HepG2 (cell line): ENCODE data around the gene ST6GALNAC4. TPM values are rescaled to one million over a fixed set of nuclear protein-coding genes. Genes with fewer than 3 reads are reported as not detected.
A peak's percentile ranks its signal among the peaks of the same experiment; 100 is the strongest.

Experiments used
- CHD4 ChIP-seq: fragments of 200-600 bp; sonication (generic); IDR thresholded peaks from 2 replicates; pipeline ENCODE4 v1.7.0; 2017; ENCODE audit warnings: mild to moderate bottlenecking, low read length, borderline replicate concordance
- FIP1L1 ChIP-seq: fragments of 200-400 bp; formaldehyde crosslinking; IDR thresholded peaks from 2 replicates; pipeline ENCODE4 v1.6.1; 2018; ENCODE audit warnings: low read depth, mild to moderate bottlenecking, low read length, moderate library complexity, borderline replicate concordance; ENCODE audit not compliant: insufficient read depth
- GLMP ChIP-seq: sonication (generic); formaldehyde crosslinking; IDR thresholded peaks from 2 replicates; pipeline ENCODE4 v1.9.0; 2021; ENCODE audit warnings: missing genetic modification reagents, mild to moderate bottlenecking, borderline replicate concordance
- GZF1 ChIP-seq: sonication (generic); formaldehyde crosslinking; IDR thresholded peaks from 2 replicates; pipeline ENCODE4 v1.5.1; 2020; ENCODE audit warnings: mild to moderate bottlenecking, missing genetic modification reagents
- IRF9 ChIP-seq: sonication (generic); formaldehyde crosslinking; IDR thresholded peaks from 2 replicates; pipeline ENCODE4 v1.8.0; 2022; ENCODE audit warnings: missing genetic modification reagents, mild to moderate bottlenecking, borderline replicate concordance
- JUND ChIP-seq: sonication (generic); formaldehyde crosslinking; IDR thresholded peaks from 2 replicates; pipeline ENCODE4 v1.8.0; 2022; ENCODE audit warnings: mild to moderate bottlenecking, missing genetic modification reagents
- KAT7 ChIP-seq: IDR thresholded peaks from 2 replicates; pipeline ENCODE4 v1.6.1; 2018; ENCODE audit warnings: borderline replicate concordance, missing compliant biosample characterization
- NR2F1 ChIP-seq, 2 experiments: fragments of 450-650 bp in 1 of 2; formaldehyde crosslinking in 1 of 2; IDR thresholded peaks; 2 replicates each; pipeline versions ENCODE4 v1.5.0 to v1.6.1; 2016 to 2020; ENCODE audit warnings: mild to moderate bottlenecking in 1 of 2, missing compliant biosample characterization in 1 of 2, missing genetic modification reagents in 1 of 2, moderate library complexity in 1 of 2
- PHF20 ChIP-seq: sonication (generic); formaldehyde crosslinking; IDR thresholded peaks from 2 replicates; pipeline ENCODE4 v1.5.0; 2020; ENCODE audit warnings: mild to moderate bottlenecking, missing genetic modification reagents
- RXRA ChIP-seq: sonication (generic); formaldehyde crosslinking; IDR thresholded peaks from 2 replicates; pipeline ENCODE4 v1.5.1; 2020; ENCODE audit warnings: missing genetic modification reagents
- SRSF1 ChIP-seq: fragments of 200-400 bp; formaldehyde crosslinking; optimal IDR thresholded peaks from 2 replicates; pipeline ENCODE3; 2017; ENCODE audit warnings: mild to moderate bottlenecking, low read depth, low read length, moderate library complexity
- XRCC5 ChIP-seq: fragments of 200-400 bp; formaldehyde crosslinking; optimal IDR thresholded peaks from 2 replicates; pipeline ENCODE3; 2017; ENCODE audit warnings: mild to moderate bottlenecking, low read length
- ZBTB21 ChIP-seq: sonication (generic); formaldehyde crosslinking; IDR thresholded peaks from 2 replicates; pipeline ENCODE4 v1.4.0; 2020; ENCODE audit warnings: missing genetic modification reagents
- ZEB1 ChIP-seq: IDR thresholded peaks from 2 replicates; pipeline ENCODE4 v1.6.1; 2012; ENCODE audit warnings: mild to moderate bottlenecking, low read depth, inconsistent platforms; ENCODE audit not compliant: insufficient replicate concordance
- ZFAT ChIP-seq: sonication (generic); formaldehyde crosslinking; conservative IDR thresholded peaks from 2 replicates; pipeline ENCODE4 v1.8.1; 2023; ENCODE audit warnings: missing genetic modification reagents, inconsistent platforms
- ZNF607 ChIP-seq: sonication (generic); formaldehyde crosslinking; IDR thresholded peaks from 2 replicates; pipeline ENCODE4 v1.5.1; 2020; ENCODE audit warnings: missing genetic modification reagents, mild to moderate bottlenecking, borderline replicate concordance
- ZNF720 ChIP-seq: sonication (generic); formaldehyde crosslinking; IDR thresholded peaks from 2 replicates; pipeline ENCODE4 v1.4.0; 2020; ENCODE audit warnings: missing genetic modification reagents
- ZNF75D ChIP-seq: sonication (generic); formaldehyde crosslinking; IDR thresholded peaks from 2 replicates; pipeline ENCODE4 v1.8.1; 2023; ENCODE audit warnings: missing genetic modification reagents, mild to moderate bottlenecking, borderline replicate concordance
- polyA plus RNA-seq, 8 experiments: library from polyadenylated mRNA; depleted of rRNA in 3 of 8; stranded (reverse) in 7 of 8; unstranded in 1 of 8; fragments of >200 nt; fragmentation: Illumina TruSeq in 4 of 8; extraction: Trizol in 4 of 8; gene quantifications; 2 replicates each; pipeline versions ENCODE4 v1.2.1 to v1.2.3, GENCODE V29; 2011 to 2016; ENCODE audit warnings: low read depth in 4 of 8, missing spikeins in 1 of 8, mixed read lengths in 1 of 8; ENCODE audit not compliant: insufficient read depth in 1 of 8
- total RNA-seq, 5 experiments: library from RNA; depleted of rRNA; stranded (reverse); fragments of >200 nt; fragmentation: Illumina TruSeq; extraction: Trizol; gene quantifications; 2 replicates each; pipeline ENCODE4 v1.2.3, GENCODE V29; 2016; ENCODE audit warnings: low read depth in 1 of 5
- TF ChIP-seq, protein P1 (sequence below): sonication (generic); formaldehyde crosslinking; IDR thresholded peaks from 2 replicates; pipeline ENCODE4 v1.4.0; 2020; ENCODE audit warnings: missing genetic modification reagents, borderline replicate concordance
- TF ChIP-seq, protein P2 (sequence below): sonication (generic); formaldehyde crosslinking; IDR thresholded peaks from 2 replicates; pipeline ENCODE4 v1.4.0; 2020; ENCODE audit warnings: missing genetic modification reagents

Gene ST6GALNAC4
- total and polyA plus RNA-seq, 2 of the 13 experiments (the other 11 are each of a cell fraction or from before 2014, with no cell fraction given), result 18.8 to 27.7 TPM

DNA sequence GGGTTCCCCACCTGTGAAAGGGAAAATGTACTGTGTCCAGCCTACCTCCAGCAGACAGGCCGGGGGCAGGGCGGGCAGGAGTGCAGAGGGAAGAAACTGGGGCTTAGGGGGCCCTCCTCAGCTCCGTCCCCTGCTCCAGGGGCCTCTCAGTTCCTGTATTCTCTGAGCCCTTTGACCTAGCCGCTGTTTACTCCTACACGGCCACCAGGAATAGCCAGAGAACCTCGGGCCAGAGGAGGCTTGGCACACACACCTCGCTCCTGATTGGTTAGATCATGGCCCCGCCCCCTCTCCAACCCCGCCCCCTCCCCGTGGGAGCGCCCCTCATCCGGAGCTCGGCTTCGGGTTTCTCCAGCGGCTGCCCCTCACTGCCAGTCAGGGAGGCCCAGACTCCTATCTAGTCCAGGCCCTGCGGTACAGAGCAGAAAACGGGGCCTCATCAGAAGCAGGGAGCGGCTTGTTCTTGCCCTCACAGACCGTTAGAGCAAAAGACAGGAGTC, 19.6 kb downstream of the ST6GALNAC4 start (continued):
- TF ChIP-seq, protein P1, sequence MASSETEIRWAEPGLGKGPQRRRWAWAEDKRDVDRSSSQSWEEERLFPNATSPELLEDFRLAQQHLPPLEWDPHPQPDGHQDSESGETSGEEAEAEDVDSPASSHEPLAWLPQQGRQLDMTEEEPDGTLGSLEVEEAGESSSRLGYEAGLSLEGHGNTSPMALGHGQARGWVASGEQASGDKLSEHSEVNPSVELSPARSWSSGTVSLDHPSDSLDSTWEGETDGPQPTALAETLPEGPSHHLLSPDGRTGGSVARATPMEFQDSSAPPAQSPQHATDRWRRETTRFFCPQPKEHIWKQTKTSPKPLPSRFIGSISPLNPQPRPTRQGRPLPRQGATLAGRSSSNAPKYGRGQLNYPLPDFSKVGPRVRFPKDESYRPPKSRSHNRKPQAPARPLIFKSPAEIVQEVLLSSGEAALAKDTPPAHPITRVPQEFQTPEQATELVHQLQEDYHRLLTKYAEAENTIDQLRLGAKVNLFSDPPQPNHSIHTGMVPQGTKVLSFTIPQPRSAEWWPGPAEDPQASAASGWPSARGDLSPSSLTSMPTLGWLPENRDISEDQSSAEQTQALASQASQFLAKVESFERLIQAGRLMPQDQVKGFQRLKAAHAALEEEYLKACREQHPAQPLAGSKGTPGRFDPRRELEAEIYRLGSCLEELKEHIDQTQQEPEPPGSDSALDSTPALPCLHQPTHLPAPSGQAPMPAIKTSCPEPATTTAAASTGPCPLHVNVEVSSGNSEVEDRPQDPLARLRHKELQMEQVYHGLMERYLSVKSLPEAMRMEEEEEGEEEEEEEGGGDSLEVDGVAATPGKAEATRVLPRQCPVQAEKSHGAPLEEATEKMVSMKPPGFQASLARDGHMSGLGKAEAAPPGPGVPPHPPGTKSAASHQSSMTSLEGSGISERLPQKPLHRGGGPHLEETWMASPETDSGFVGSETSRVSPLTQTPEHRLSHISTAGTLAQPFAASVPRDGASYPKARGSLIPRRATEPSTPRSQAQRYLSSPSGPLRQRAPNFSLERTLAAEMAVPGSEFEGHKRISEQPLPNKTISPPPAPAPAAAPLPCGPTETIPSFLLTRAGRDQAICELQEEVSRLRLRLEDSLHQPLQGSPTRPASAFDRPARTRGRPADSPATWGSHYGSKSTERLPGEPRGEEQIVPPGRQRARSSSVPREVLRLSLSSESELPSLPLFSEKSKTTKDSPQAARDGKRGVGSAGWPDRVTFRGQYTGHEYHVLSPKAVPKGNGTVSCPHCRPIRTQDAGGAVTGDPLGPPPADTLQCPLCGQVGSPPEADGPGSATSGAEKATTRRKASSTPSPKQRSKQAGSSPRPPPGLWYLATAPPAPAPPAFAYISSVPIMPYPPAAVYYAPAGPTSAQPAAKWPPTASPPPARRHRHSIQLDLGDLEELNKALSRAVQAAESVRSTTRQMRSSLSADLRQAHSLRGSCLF, result no peak
- TF ChIP-seq ZNF75D (CRISPR knock-in tag) (no peak), PHF20 (CRISPR knock-in tag) (no peak), CHD4 (no peak), GLMP (CRISPR knock-in tag) (no peak), SRSF1 (no peak), IRF9 (CRISPR knock-in tag) (no peak), ZEB1 (peak; percentile 10), XRCC5 (no peak), KAT7 (CRISPR knock-in tag) (peak; percentile 64; the same call in 1 of the 2 replicates), ZFAT (no peak), FIP1L1 (0 out of 2 replicates have a peak, but pooled peaks have one; percentile 41), GZF1 (CRISPR knock-in tag) (no peak), ZBTB21 (CRISPR knock-in tag) (no peak), JUND (CRISPR knock-in tag) (no peak), ZNF607 (CRISPR knock-in tag) (no peak), NR2F1 (CRISPR knock-in tag; IDR thresholded peaks at IDR 0.05) (peak; percentile 70 to 84; a peak in 3 of 4 replicates), RXRA (CRISPR knock-in tag) (peak; percentile 68; the same call in 1 of the 2 replicates), ZNF720 (CRISPR knock-in tag) (no peak)
- TF ChIP-seq, protein P2, sequence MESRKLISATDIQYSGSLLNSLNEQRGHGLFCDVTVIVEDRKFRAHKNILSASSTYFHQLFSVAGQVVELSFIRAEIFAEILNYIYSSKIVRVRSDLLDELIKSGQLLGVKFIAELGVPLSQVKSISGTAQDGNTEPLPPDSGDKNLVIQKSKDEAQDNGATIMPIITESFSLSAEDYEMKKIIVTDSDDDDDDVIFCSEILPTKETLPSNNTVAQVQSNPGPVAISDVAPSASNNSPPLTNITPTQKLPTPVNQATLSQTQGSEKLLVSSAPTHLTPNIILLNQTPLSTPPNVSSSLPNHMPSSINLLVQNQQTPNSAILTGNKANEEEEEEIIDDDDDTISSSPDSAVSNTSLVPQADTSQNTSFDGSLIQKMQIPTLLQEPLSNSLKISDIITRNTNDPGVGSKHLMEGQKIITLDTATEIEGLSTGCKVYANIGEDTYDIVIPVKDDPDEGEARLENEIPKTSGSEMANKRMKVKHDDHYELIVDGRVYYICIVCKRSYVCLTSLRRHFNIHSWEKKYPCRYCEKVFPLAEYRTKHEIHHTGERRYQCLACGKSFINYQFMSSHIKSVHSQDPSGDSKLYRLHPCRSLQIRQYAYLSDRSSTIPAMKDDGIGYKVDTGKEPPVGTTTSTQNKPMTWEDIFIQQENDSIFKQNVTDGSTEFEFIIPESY (CRISPR knock-in tag), result peak; percentile 33; the same call in 1 of the 2 replicates
